Tibial nerve (tissue), 4 donors: ENCODE results near the gene SLC2A9. TPM values are rescaled to one million over a fixed set of nuclear protein-coding genes. Genes with fewer than 3 reads are reported as not detected.

ENCODE experiments used
- DNase-seq, 2 donors: peaks; one replicate each; pipeline ENCODE4 v3.0.0-alpha.2; 2019; ENCODE audit warnings: low spot score in 2 of 2
- H3K27ac ChIP-seq, 4 donors: fragments of 200-600 bp; sonication (generic) in 3 of 4; one replicate each; pipeline ENCODE4 v1.5.1; 2017 to 2019; ENCODE audit warnings: mild to moderate bottlenecking in 1 of 4
- H3K27me3 ChIP-seq, 2 donors: fragments of 200-600 bp; sonication (generic) in 1 of 2; one replicate each; pipeline versions ENCODE4 v1.5.1 to v1.6.0; 2017 to 2019
- H3K36me3 ChIP-seq, 3 donors: fragments of 200-600 bp; sonication (generic); one replicate each; pipeline ENCODE4 v1.5.1; 2018 to 2019
- H3K4me1 ChIP-seq, 4 donors: fragments of 200-600 bp; sonication (generic) in 3 of 4; one replicate each; pipeline ENCODE4 v1.5.1; 2017 to 2019
- H3K4me3 ChIP-seq, 4 donors: fragments of 200-600 bp; sonication (generic) in 3 of 4; one replicate each; pipeline ENCODE4 v1.5.1; 2017 to 2019; ENCODE audit warnings: mild to moderate bottlenecking in 1 of 4, moderate library complexity in 1 of 4
- H3K9me3 ChIP-seq, 4 donors: fragments of 200-600 bp; sonication (generic) in 3 of 4; one replicate each; pipeline ENCODE4 v1.5.1; 2017 to 2019
- EP300 ChIP-seq, 2 donors: sonication (generic); formaldehyde crosslinking; IDR thresholded peaks; one replicate each; pipeline ENCODE4 v1.6.1; 2017; ENCODE audit warnings: antibody characterized with exemption in 2 of 2, mild to moderate bottlenecking in 1 of 2
- POLR2A ChIP-seq, 2 donors: fragments of 450-650 bp; IDR thresholded peaks; one replicate each; pipeline ENCODE4 v1.6.1; 2017; ENCODE audit warnings: antibody characterized with exemption in 2 of 2, mild to moderate bottlenecking in 2 of 2, moderate library complexity in 2 of 2
- WGBS, 2 donors: methylation state at CpG; one replicate each; pipeline ENCODE4 v1.1.5; 2018; 5-methylcytosine and 5-hydroxymethylcytosine counted together
- total RNA-seq, 4 donors: library from RNA; depleted of rRNA; stranded (reverse); fragments of >200 nt; gene quantifications; one replicate each; pipeline ENCODE4 v1.1.0, GENCODE V29; 2016
- TF ChIP-seq, protein P1 (sequence below), 5 experiments: fragments of 200-600 bp in 3 of 5; fragments of 450-650 bp in 2 of 5; sonication (generic) in 3 of 5; IDR thresholded peaks; one replicate each; pipeline ENCODE4 v1.5.1; 2016 to 2019; ENCODE audit warnings: antibody characterized with exemption in 5 of 5, mild to moderate bottlenecking in 3 of 5, moderate library complexity in 2 of 5

SLC2A9 gene
- total RNA-seq, 4 donors from 2014 or later: 2.7 to 10.7 (median 6.0) TPM

- no peaks in the 10 kb centered on the region for H3K4me1 ChIP-seq
- no peaks in the 10 kb centered on the region for H3K27me3 ChIP-seq
- TF ChIP-seq POLR2A (IDR thresholded peaks at IDR 0.05) (no peak), EP300 (IDR thresholded peaks at IDR 0.05) (no peak)
- TF ChIP-seq, protein P1, sequence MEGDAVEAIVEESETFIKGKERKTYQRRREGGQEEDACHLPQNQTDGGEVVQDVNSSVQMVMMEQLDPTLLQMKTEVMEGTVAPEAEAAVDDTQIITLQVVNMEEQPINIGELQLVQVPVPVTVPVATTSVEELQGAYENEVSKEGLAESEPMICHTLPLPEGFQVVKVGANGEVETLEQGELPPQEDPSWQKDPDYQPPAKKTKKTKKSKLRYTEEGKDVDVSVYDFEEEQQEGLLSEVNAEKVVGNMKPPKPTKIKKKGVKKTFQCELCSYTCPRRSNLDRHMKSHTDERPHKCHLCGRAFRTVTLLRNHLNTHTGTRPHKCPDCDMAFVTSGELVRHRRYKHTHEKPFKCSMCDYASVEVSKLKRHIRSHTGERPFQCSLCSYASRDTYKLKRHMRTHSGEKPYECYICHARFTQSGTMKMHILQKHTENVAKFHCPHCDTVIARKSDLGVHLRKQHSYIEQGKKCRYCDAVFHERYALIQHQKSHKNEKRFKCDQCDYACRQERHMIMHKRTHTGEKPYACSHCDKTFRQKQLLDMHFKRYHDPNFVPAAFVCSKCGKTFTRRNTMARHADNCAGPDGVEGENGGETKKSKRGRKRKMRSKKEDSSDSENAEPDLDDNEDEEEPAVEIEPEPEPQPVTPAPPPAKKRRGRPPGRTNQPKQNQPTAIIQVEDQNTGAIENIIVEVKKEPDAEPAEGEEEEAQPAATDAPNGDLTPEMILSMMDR (IDR thresholded peaks at IDR 0.05): no peak
- no peak overlapping the region for H3K4me3 ChIP-seq
- H3K9me3 ChIP-seq: peaks cover 0 to 5% (median 2%) of the 10 kb centered on the region in 4 donors
- no peak for DNase-seq
- no peak overlapping the region for H3K27ac ChIP-seq
- H3K36me3 ChIP-seq: peaks cover 0 to 11% (median 0%) of the 10 kb centered on the region in 3 donors
- WGBS, 2 donors: 81 to 83% methylated on average over 2 of the region's 2 CpGs
Measured at GRCh38 chr4:9976781-9977180, 44.5 kb downstream of the SLC2A9 start.

GRCh38 chr4:9976293-9976692 is 45.0 kb downstream of the SLC2A9 start:
- DNase-seq: no peak
- Histone ChIP-seq H3K27ac (no peak overlapping the region), H3K4me1 (no peaks in the 10 kb centered on the region), H3K36me3 (peaks cover 0 to 11% (median 0%) of the 10 kb centered on the region in 3 donors), H3K4me3 (no peak overlapping the region), H3K9me3 (peaks cover 0 to 5% (median 2%) of the 10 kb centered on the region in 4 donors), H3K27me3 (no peaks in the 10 kb centered on the region)
- TF ChIP-seq EP300 (IDR thresholded peaks at IDR 0.05): no peak
- WGBS, 2 donors: 88% methylated on average over 1 of the region's 1 CpG

GRCh38 chr4:9971711-9972110 is 49.6 kb downstream of the SLC2A9 start:
- Histone ChIP-seq H3K4me3 (no peak overlapping the region), H3K4me1 (no peaks in the 10 kb centered on the region), H3K27me3 (no peaks in the 10 kb centered on the region), H3K27ac (no peak overlapping the region), H3K9me3 (peaks cover 0 to 5% (median 2%) of the 10 kb centered on the region in 4 donors), H3K36me3 (peaks cover 0 to 11% (median 0%) of the 10 kb centered on the region in 3 donors)
- TF ChIP-seq, protein P1 (IDR thresholded peaks at IDR 0.05): no peak
- no peak for TF ChIP-seq POLR2A (IDR thresholded peaks at IDR 0.05)
- no peak for TF ChIP-seq EP300 (IDR thresholded peaks at IDR 0.05)
- DNase-seq: no peak
- 86 to 89% methylated on average over 3 of the region's 3 CpGs for WGBS, 2 donors

GRCh38 chr4:9970399-9971011 is 50.8 kb downstream of the SLC2A9 start:
- WGBS, 2 donors: 72 to 83% methylated on average over 6 of the region's 6 CpGs
- no peak overlapping the region for H3K27ac ChIP-seq
- H3K9me3 ChIP-seq: peaks cover 0 to 5% (median 2%) of the 10 kb centered on the region in 4 donors
- no peak for DNase-seq
- H3K4me3 ChIP-seq: no peak overlapping the region
- no peaks in the 10 kb centered on the region for H3K27me3 ChIP-seq
- no peaks in the 10 kb centered on the region for H3K36me3 ChIP-seq
- TF ChIP-seq EP300 (IDR thresholded peaks at IDR 0.05): no peak
- TF ChIP-seq POLR2A (IDR thresholded peaks at IDR 0.05): no peak
- TF ChIP-seq, protein P1 (IDR thresholded peaks at IDR 0.05): no peak
- no peaks in the 10 kb centered on the region for H3K4me1 ChIP-seq

- Histone ChIP-seq H3K27me3 (no peaks in the 10 kb centered on the region), H3K4me1 (no peaks in the 10 kb centered on the region), H3K36me3 (no peaks in the 10 kb centered on the region), H3K27ac (no peak overlapping the region), H3K4me3 (no peak overlapping the region), H3K9me3 (peaks cover 0 to 4% (median 1%) of the 10 kb centered on the region in 4 donors)
- TF ChIP-seq, protein P1 (IDR thresholded peaks at IDR 0.05): no peak
- TF ChIP-seq EP300 (IDR thresholded peaks at IDR 0.05) (no peak), POLR2A (IDR thresholded peaks at IDR 0.05) (no peak)
- DNase-seq: no peak
- 93 to 95% methylated on average over 7 of the region's 7 CpGs for WGBS, 2 donors
Measured at GRCh38 chr4:9969526-9970398, 51.5 kb downstream of the SLC2A9 start.
